SK-N-MC (cell line): Measurements from ENCODE around the gene HP1BP3.

Source experiments
- EZH2 ChIP-seq: fragments of 200-600 bp; sonication (generic); IDR thresholded peaks from one replicate; pipeline ENCODE4 v1.6.1; 2017; ENCODE audit warnings: antibody characterized with exemption
- FOXP2 ChIP-seq: optimal IDR thresholded peaks from 2 replicates; pipeline ENCODE3; 2011; ENCODE audit warnings: mild to moderate bottlenecking, moderate library complexity; ENCODE audit not compliant: insufficient read depth; ENCODE audit errors: extremely low read length, control extremely low read depth
- POLR2AphosphoS5 ChIP-seq: IDR thresholded peaks from 2 replicates; pipeline ENCODE4 v1.6.1; 2012; ENCODE audit warnings: mild to moderate bottlenecking, low read depth, low read length, borderline replicate concordance

- TF ChIP-seq EZH2 = no peak
- TF ChIP-seq POLR2AphosphoS5 = no peak
- no peak for TF ChIP-seq FOXP2
Observed at GRCh38 chr1:20790785-20791184, 3.7 kb upstream of the HP1BP3 start.
